HG02678 (cell line): ENCODE measurements around the gene ABHD5.

Experiments
- ATAC-seq: cut with Tn5 transposase; IDR thresholded peaks from one replicate; pipeline ENCODE4 v1.9.1; 2021; ENCODE audit warnings: mild to moderate bottlenecking, moderate library complexity; ENCODE audit not compliant: unreplicated experiment

The ABHD5 gene

DNA sequence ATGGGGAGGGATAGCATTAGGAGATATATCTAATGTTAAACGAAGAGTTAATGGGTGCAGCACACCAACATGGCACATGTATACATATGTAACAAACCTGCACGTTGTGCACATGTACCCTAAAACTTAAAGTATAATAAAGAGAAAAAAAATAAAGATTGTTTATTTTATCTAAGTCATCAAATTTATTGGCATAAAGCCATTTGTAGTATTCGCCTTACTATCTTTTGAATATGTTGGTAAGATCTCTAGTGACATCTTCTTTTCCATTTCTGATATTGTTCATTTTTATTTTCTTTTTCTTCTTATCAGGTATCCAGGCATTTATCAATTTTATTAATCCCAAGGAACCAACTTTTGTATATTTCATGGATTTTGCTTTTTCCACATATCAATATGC lies 5.8 kb upstream of the ABHD5 start:
- no peak for ATAC-seq

DNA sequence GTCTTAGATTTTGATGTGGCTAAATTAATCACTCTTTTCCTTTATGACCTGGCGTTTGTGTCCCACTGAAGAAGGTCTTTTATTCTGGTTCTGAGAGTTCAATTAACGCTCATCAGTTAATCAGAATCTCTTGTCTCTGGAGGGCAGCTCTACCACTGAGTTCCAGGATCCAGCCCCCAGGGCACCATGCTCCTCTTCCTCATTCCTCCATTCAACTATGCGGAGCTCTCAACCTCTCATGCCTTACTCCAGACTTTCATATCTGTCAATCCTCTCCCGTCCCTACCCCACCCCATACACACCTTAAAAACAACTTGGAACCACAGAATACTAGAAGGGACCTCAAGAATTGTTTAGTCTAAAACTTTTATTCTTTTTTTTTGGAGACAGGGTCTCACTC lies 4.8 kb upstream of the ABHD5 start:
- no peak for ATAC-seq

DNA sequence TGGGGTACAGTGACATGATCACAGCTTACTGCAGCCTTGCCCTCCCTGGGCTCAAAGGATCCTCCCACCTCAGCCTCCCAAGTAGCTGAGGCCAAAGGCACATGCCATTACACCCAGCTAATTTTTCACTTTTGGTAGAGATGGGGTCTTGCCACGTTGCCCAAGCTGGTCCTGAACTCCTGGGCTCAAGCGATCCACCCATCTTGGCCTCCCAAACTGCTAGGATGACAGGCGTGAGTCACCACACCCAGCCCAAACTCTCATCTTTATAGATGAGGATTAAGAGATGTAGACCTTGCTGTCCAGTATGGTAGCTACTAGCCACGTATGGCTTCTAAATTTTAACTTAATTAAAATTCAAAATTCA lies 4.4 kb upstream of the ABHD5 start:
- ATAC-seq = no peak

DNA sequence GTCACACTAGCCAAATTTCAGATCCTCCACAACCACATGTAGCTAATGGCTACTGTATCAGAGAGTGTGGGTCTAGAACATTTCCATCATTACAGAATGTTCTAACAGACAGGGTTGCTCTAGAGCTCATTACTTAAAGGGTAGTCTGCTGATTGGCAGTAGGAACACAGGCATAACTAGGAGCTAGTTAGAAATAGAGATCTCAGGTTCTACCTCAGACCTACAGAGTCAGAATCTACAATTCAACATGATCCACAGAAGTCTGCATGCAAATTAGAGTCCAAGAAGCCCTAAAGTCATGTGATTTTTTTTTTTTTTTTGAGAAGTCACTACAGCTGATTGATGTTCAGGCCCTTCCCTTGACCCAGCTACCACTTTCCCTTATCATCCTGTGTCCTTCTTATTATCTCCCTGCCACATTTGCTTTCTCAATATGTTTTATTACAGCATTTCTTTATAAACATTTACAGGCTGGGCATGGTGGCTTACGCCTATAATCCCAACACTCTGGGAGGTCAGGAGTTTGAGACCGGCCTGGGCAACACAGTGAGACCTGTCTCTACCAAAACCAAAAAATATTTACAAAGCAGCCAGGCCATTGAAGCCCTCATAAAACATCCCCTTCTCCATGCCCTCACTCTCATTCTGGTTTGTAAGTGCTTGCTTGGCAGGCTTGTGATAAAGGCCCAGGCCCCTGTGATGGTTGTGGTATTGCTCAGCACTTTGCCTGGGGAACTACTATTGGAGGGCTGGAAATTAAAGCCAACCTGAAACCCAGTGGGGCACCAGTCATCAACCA lies 3.8 kb upstream of the ABHD5 start:
- no peak for ATAC-seq

DNA sequence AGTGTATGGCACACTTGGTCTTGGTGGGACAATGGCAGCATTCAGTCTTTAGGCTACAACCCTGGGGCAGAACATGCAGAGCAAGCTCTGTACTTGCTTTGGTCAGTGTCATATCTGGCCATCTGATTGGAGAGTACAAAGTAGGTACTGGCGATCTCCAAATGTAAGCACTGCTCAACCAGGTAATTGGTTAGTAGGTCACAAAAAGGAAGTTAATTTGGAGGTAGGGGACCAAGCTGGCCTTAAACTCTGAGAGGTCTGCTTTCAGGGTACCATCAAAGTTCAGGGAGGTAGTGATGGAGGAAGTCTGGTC lies 3.3 kb upstream of the ABHD5 start:
- ATAC-seq = no peak

DNA sequence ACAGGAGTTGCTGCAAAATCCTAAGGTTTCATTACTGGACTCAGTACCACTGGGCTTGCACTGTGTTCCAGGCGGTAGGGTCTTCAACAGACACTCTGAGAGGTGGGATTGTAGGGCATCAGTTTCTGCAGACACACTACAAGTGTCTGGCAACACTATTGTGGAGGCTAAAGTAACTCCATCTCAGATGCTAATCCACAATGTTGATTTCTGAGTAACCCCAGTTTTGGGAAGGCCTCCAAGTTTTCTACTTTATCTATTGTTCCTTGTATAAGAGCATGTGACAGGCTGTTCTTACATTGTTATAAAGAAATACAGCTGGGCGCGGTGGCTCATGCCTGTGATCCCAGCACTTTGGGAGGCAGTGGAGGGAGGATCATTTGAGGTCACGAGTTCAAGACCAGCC lies 2.5 kb upstream of the ABHD5 start:
- no peak for ATAC-seq

DNA sequence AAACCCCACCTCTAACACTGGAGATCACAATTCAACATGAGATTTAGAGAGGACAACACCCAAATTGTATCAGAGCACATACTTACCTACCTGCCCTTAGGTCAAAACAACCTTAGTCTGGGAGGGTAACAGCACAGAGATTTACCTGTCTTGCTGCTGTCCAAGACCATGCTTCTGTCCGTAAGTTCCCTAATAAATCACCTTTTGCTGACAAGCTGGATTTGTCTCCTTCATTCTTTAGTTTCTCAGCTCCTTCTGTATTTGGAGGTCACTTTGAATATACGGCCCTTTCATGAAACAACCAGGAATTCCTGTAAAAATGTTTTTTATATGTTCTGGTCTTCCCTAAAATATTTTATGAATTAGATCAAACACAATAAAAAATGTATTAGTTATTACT lies 1.6 kb upstream of the ABHD5 start:
- ATAC-seq = no peak

DNA sequence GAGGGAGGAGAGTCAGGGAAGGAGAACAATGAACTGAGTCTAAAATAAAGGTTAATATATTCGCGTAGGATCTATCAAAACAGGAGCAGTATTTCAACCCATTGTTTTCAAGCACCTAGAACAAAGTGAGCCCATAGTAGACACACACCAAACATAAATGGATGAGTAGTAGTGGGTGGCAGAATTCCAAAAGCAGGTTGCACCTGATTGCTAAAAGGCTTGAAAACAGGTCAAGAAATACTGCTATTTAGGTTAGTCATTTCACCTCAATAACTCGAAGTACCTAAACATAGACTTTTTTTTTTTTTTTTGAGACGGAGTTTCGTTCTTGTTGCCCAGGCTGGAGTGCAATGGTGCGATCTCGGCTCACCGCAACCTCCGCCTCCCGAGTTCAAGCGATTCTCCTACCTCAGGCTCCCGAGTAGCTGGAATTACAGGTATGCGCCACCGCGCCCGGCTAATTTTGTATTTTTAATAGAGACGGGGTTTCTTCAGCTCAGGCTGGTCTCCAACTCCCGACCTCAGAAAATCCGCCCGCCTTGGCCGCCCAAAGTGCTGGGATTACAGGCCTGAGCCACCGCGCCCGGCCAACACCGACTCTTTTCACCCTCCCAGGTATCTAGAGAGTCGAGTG lies 855 bp upstream of the ABHD5 start:
- ATAC-seq = no peak

DNA sequence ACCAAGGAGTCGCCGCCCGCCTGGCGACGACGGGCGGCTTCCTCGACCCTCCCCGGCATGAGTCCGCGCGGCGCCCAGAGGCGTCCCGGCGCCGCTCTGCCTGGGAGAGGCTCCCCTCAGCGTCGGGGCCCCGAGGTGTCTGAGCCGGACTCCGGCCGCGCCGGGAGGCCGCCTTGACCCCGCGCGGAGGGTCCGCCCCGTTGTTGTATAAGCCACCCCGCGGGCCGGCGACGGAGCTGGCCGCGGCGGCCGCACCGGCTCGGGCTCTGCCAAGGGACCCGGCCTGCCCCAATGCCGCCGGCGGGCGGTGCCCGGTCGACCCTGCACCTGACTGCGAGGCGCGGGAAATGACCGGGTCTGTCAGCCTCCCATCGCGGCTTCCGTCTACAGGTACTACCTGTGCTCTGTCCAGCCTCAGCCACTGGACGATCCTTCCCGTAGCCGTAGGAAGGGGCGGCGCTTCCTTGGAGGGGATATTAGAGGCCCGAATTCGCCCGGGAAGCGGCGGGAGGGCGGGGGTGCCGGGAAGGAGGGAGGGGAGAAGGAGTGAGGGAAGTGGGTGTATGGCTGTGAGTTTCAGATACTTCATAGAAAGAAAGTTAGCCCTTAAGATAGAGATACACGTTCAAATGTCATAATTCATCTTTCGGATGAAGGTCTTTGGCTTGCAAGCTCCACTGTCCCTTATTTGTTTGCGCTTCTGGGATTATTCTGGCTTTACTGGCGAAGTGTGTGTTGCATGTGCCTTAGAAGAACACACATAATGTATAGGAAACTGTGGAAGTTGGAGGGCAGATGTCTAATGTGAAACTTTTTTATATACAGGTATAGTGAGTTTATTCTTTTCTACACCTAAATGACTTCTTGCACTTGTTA lies 620 bp downstream of the ABHD5 start:
- ATAC-seq = peak; percentile 26

DNA sequence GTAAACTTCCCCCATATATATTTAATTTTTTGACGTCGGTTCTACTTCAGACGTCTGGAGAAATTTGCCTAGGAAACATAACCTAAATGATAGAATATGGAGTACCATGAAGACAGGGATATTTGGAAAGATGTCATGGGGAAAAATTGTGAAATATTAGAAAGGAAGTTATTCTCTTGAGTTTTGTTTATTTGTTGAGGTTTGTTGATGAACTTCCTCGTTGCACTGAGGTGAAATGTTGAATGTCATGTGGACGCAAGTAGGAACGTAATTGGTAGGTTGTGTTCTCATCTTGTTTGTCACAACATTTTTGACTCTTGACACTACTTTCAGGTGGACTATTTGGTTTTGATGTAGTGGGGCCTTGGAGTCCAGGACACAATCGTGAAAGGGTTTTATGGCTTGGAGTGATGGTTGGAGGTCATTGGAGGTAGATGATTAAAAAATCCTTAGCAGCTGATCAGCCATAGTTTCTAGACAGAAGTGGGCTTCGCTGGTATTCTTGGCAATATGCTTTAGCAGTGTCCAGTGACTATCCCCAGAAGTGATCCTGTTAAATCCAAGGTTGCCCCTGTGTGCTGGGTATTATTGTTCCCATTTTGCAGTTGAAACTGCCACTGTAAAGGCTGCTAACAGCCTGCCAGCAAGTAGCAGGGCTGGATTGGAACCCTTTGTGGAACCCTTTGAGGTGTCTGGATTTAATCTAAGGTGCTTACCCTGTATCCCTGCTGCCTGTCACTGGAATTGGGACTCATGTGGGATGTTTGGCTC lies 1.5 kb downstream of the ABHD5 start:
- ATAC-seq = no peak

DNA sequence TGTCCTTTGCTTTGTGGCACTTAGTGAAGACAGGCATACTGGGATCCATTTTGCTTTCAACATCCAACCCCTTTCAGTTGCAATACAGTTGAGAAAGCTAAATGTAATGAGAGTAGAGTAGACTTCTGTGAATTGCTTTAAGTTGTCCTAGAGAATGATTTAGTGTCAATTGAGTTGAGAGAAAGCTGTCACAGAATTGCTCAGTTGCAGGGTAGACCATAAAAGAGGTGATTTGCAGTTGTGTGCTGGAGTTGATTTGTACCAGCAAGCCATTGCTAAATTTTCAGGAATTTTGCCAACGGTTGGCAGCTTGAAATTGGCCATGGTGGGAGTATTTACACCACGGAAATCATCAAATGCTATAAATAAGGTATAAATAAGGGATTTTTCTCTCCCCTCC lies 2.2 kb downstream of the ABHD5 start:
- ATAC-seq = no peak

DNA sequence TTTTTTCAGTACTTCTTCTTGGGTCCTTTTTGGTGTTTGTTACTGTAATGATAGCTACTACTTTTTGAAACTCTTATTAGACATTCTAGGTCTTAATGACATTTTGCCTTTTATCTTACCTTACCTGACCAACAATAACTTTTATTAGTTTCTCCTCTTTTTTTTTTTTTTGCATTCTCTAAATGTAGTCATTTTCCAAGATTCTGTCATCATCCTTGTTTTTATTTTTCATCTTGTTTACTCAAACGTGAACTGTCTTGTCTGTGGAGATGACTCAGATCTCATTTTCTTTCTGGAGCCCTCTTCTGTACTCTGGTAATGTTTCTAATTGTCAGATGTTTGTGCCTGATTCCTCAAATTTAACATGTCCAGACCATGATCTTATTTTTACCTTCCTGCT lies 2.9 kb downstream of the ABHD5 start:
- no peak for ATAC-seq

DNA sequence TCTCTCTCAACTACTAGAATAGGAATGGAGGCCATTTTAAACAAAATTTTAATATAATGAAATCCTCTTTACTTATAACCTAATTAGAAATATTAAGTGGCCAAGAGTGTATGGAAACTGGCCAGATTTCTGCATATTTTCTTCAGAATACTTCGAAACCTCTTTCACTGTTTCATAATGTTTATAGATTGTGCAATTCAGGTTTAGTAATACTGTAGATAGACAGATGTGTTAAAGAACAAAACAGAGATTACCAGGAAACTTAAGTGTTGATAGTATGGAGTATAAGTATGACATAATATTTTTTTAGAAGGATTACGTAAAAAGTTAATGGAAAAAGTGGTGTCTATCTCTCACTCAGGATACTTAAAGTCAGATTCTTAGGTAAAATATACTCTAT lies 4.7 kb downstream of the ABHD5 start:
- no peak for ATAC-seq

DNA sequence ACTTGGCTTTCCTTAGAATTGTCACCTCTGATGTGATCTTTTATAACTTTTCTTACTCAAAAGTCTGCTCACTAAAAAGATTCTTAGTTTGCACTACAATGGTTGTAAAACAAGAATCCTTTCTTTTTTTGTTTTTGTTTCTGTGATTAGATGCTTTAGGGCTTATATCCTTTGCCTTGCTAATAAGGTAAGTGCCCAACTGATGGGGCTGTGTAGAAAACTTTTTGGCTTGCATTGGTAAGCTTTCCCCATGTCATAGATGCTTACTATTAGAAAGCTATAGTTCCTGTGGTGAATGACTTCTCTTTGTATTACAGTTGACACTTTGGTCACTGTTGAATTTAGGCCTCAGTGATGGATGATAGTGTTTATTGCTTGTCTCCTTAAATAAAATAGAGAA lies 5.1 kb downstream of the ABHD5 start:
- ATAC-seq = no peak

DNA sequence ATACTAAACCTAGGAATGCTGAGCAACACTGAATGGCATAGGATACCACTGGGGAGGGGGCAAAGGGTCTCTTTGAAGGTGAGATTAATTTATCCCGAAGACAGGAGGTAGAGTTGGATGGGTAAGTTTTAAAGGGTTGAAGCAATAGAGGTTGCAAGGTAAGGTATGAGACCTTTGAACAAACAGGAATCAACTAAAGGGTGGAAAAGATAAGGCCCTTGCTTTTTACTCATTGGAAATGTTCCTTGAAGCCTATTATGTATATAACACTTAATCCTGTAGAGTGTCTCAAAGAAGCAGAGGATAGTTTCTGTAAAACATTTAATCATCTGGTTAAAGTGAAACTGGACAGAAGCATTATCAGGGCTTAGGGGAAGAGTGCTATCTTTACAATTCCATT lies 5.7 kb downstream of the ABHD5 start:
- no peak for ATAC-seq

DNA sequence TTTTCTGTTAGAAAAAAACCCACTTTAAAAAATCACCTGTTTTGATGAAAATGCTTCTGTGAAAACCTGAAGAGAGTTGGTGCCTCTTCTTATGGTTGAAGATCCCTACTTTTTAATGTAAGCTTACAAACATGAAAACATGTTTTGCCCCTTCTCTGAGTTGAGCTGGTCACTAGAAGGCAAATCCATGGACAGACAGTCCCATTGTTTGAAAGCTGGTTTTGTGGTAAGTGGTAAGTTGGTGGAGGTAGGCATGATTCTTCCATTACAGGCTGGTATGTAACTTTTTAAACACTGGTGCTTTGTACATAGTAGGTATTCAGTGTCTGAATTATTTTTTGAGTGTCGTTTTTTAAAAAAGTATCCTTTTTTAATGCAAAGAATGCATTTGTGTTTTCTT lies 6.1 kb downstream of the ABHD5 start:
- ATAC-seq = no peak

DNA sequence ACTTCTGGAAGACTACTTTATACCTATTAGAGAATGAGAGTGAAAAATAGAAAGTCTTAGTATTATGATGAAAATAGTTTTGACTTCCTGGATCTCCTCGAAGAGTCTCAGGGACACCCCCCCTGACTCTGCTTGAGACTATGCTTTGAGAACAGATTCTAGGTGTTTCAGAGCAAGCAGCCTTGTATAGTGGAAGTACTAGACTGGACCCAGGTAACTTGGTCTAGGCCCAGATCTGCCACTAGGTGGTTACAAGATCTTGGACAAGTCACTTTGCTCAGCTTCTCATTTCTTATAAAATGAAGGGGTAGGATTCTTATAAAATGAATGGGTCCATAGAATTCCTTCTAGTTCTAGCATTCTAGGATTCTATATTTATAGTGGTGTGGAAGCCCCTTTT lies 9.1 kb downstream of the ABHD5 start:
- ATAC-seq = peak; percentile 73

DNA sequence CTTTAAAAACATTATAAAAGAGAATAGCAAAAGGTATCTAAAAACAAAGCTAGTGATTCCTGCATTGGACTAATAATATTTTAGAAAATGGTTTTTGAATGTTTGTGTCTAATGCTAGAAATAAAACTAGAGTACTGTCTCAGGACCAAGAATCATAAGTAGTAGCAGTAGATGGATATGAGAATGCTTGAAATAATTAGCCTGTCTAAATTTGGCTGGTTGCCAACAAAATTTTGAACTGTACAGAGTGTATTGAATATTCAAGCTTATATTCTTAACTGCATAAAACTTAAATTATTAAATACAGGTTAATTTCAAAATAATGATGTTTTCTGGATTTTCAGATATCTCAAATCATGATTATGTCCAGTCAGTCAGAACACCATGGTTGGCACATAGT lies 14.0 kb downstream of the ABHD5 start:
- ATAC-seq = no peak

DNA sequence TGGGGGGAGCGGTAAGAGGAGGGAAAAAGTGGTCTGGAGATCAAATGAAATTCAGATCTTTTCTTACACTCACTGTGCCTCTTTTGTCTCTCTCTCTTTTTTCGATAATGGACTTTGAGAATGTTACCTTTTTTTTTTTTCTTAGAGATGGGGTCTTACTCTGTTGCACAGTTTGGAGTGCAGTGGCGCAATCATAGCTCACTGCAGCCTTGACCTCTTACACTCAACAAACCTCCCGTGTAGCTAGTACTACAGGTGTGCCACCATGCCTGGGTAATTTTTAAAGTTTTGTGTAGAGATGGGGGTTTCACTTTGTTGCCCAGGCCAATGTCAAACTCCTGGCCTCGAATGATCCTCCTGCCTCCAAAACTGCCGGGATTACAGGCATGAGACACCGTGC lies 15.6 kb downstream of the ABHD5 start:
- ATAC-seq = no peak

DNA sequence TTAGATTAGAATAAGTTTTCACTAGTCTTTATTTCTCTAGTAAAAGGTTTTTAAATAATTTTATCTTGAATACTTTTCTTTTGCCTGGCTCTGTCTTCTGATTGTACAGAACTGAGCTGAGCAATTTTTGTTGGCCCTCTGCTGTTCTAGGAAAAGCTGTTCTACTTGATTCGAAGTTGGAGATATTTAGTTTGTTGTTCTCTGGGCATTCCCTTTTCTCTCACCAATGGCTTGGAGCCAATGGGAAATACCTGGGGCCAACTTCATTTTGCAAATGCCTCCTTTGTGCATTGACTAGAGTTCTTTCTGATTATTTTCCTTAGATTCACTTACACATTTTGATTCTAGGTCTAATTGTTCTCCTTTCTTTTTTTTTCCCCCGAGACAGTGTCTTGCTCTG lies 16.5 kb downstream of the ABHD5 start:
- ATAC-seq = no peak

DNA sequence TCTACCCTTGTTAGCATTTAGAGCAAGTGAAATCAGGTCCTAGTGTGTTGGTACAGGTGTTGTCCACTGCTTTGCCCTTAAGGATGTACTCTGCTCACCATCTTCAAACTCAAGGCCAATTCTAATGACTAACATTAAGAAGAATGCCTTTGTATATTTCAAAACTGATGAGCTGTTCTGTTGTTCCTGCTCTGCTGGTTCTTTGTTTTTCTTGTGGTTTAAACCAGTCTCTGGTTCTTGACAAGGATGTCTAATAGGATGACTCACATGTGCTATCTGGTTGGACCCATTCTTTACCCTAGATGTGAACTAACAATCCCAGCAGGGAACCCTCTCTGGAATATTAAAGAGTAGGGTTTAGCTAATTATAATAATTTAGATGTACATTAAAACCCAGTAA lies 17.3 kb downstream of the ABHD5 start:
- no peak for ATAC-seq
